HG03103 (cell line): ENCODE measurements around the gene STK16.
A peak's percentile ranks its signal among the peaks of the same experiment; 100 is the strongest.

Experiments used
- ATAC-seq: cut with Tn5 transposase; IDR thresholded peaks from one replicate; pipeline ENCODE4 v1.9.1; 2021; ENCODE audit warnings: low read depth; ENCODE audit not compliant: unreplicated experiment

Gene STK16

GRCh38 chr2:219266886-219267285, 21.6 kb downstream of the STK16 start:
- ATAC-seq: no peak

- ATAC-seq: no peak
These were observed 23.0 kb downstream of the STK16 start for GRCh38 chr2:219268294-219268693.

- no peak for ATAC-seq
These were observed 24.2 kb downstream of the STK16 start for GRCh38 chr2:219269362-219270054.

GRCh38 chr2:219270055-219270372, 24.7 kb downstream of the STK16 start:
- no peak for ATAC-seq

GRCh38 chr2:219271021-219271420, 25.7 kb downstream of the STK16 start:
- no peak for ATAC-seq

- ATAC-seq: no peak
These were observed 27.1 kb downstream of the STK16 start for GRCh38 chr2:219272356-219272755.

GRCh38 chr2:219272995-219273394, 27.7 kb downstream of the STK16 start:
- no peak for ATAC-seq

GRCh38 chr2:219273937-219274336, 28.7 kb downstream of the STK16 start:
- ATAC-seq: no peak

GRCh38 chr2:219274361-219274921, 29.2 kb downstream of the STK16 start:
- ATAC-seq: no peak

- no peak for ATAC-seq
These were observed 32.7 kb downstream of the STK16 start for GRCh38 chr2:219277703-219278654.

GRCh38 chr2:219278655-219279150, 33.4 kb downstream of the STK16 start:
- ATAC-seq: no peak

- peak; percentile 78 for ATAC-seq
These were observed 34.1 kb downstream of the STK16 start, which contains the start of gene DNAJB2 for GRCh38 chr2:219279151-219279915. TSS of gene DNAJB2 (plus strand) at chr2:219279366. CDS start at chr2:219279834, 468 bp downstream.

GRCh38 chr2:219279916-219280516, 34.7 kb downstream of the STK16 start:
- ATAC-seq: no peak

- no peak for ATAC-seq
These were observed 35.4 kb downstream of the STK16 start for GRCh38 chr2:219280651-219281050.

GRCh38 chr2:219281588-219281987, 36.3 kb downstream of the STK16 start:
- ATAC-seq: no peak

GRCh38 chr2:219282375-219282774, 37.1 kb downstream of the STK16 start:
- no peak for ATAC-seq

GRCh38 chr2:219282943-219283581, 37.8 kb downstream of the STK16 start:
- no peak for ATAC-seq

GRCh38 chr2:219284501-219285372, 39.5 kb downstream of the STK16 start:
- no peak for ATAC-seq

- ATAC-seq: no peak
These were observed 40.1 kb downstream of the STK16 start for GRCh38 chr2:219285373-219285735.
